GF-D8 (cell line): ENCODE measurements around the gene ERRFI1.

Source experiments
- DNase-seq: peaks from one replicate; lab custom pipeline; 2025; lab: John Stamatoyannopoulos, UW

The ERRFI1 gene

GRCh38 chr1:8003438-8004112 lies 22.5 kb downstream of the ERRFI1 start:
- DNase-seq: no peak

- DNase-seq: no peak
These were observed 23.2 kb downstream of the ERRFI1 start for GRCh38 chr1:8002921-8003320.

- no peak for DNase-seq
These were observed 23.7 kb downstream of the ERRFI1 start for GRCh38 chr1:8002329-8002910.

- no peak for DNase-seq
These were observed 30.7 kb downstream of the ERRFI1 start for GRCh38 chr1:7995437-7995836.

GRCh38 chr1:7994827-7995226 lies 31.3 kb downstream of the ERRFI1 start:
- no peak for DNase-seq

GRCh38 chr1:7993593-7994479 lies 32.3 kb downstream of the ERRFI1 start:
- no peak for DNase-seq

- DNase-seq: no peak
These were observed 33.2 kb downstream of the ERRFI1 start for GRCh38 chr1:7992885-7993284.

- no peak for DNase-seq
These were observed 34.3 kb downstream of the ERRFI1 start for GRCh38 chr1:7991504-7992440.

- DNase-seq: no peak
These were observed 36.2 kb downstream of the ERRFI1 start for GRCh38 chr1:7989762-7990428.

GRCh38 chr1:7988576-7988975 lies 37.5 kb downstream of the ERRFI1 start:
- DNase-seq: no peak

- no peak for DNase-seq
These were observed 38.6 kb downstream of the ERRFI1 start for GRCh38 chr1:7987528-7987927.

- DNase-seq: no peak
These were observed 40.1 kb downstream of the ERRFI1 start for GRCh38 chr1:7985851-7986612.

GRCh38 chr1:7984811-7985210 lies 41.3 kb downstream of the ERRFI1 start:
- DNase-seq: no peak

GRCh38 chr1:7983086-7983778 lies 42.9 kb downstream of the ERRFI1 start:
- DNase-seq: no peak

- no peak for DNase-seq
These were observed 45.1 kb downstream of the ERRFI1 start for GRCh38 chr1:7980984-7981383.

- DNase-seq: peak; percentile 2
These were observed 50.8 kb downstream of the ERRFI1 start for GRCh38 chr1:7975212-7975865.

- no peak for DNase-seq
These were observed 53.0 kb downstream of the ERRFI1 start for GRCh38 chr1:7973086-7973485.

- no peak for DNase-seq
These were observed 53.8 kb downstream of the ERRFI1 start for GRCh38 chr1:7972285-7972684.

- no peak for DNase-seq
These were observed 55.1 kb downstream of the ERRFI1 start for GRCh38 chr1:7971024-7971423.
